ENCODE results near the gene HSPA1B. TPM values are rescaled to one million over a fixed set of nuclear protein-coding genes. Genes with fewer than 3 reads are reported as not detected.
"Not testable (repeated sequence)": the region's sequence is repeated elsewhere in the genome, so short reads cannot be mapped to it uniquely, and the experiment has no call there.

HSPA1B gene
- total RNA-seq, 4 donors from 2014 or later = 134 to 186 (median 168) TPM

DNA sequence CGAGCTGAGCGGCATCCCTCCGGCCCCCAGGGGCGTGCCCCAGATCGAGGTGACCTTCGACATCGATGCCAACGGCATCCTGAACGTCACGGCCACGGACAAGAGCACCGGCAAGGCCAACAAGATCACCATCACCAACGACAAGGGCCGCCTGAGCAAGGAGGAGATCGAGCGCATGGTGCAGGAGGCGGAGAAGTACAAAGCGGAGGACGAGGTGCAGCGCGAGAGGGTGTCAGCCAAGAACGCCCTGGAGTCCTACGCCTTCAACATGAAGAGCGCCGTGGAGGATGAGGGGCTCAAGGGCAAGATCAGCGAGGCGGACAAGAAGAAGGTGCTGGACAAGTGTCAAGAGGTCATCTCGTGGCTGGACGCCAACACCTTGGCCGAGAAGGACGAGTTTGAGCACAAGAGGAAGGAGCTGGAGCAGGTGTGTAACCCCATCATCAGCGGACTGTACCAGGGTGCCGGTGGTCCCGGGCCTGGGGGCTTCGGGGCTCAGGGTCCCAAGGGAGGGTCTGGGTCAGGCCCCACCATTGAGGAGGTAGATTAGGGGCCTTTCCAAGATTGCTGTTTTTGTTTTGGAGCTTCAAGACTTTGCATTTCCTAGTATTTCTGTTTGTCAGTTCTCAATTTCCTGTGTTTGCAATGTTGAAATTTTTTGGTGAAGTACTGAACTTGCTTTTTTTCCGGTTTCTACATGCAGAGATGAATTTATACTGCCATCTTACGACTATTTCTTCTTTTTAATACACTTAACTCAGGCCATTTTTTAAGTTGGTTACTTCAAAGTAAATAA, 10.2 kb upstream of the HSPA1B start:
- H3K9me3 ChIP-seq; H3K27me3 ChIP-seq; DNase-seq (ENCODE audit: low spot score in 2 of 2); H3K36me3 ChIP-seq: not testable (repeated sequence)
- Histone ChIP-seq H3K4me3 (peak overlapping the region; percentile 14 to 54 (median 38)), H3K27ac (peak overlapping the region; percentile 70 to 99 (median 78)), H3K4me1 (peaks cover 0 to 57% (median 43%) of the 10 kb centered on the region in 4 donors)
- TF ChIP-seq POLR2A (IDR thresholded peaks at IDR 0.05) = peak in 1 of 2 donors; percentile 49
- peak in 1 of 2 donors; percentile 71 for TF ChIP-seq EP300 (IDR thresholded peaks at IDR 0.05)
- 33 to 71% methylated on average over 12 to 15 of the region's 37 CpGs for WGBS, 2 donors

DNA sequence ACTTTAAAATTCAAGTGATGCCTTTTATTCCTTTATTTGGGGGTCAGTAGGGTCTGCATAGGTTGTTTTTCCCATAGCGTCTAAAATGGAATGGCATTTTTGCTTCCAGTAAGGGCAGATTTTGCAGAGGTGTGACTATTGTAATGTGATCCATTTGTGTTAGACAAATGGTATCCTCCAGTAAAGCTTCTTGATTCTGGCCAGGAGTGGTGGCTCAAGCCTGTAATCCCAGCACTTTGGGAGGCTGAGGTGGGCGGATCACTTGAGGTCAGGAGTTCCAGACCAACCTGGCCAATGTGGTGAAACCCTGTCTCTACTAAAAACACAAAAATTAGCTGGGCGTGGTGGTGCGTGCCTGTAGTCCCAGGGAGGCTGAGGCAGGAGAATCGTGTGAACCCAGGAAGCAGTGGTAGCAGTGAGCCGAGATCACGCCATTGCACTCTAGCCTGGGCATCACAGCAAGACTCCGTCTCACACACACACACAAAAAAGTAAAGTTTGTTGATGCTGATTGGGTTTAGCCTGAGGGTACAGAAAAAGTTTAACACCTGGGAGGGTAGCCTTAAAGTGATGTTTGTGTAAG, 9.5 kb upstream of the HSPA1B start:
- peaks cover 0 to 62% (median 44%) of the 10 kb centered on the region in 4 donors for H3K4me1 ChIP-seq
- WGBS, 2 donors = 52 to 54% methylated on average over 8 of the region's 8 CpGs
- not testable (repeated sequence) for H3K36me3 ChIP-seq; DNase-seq (ENCODE audit: low spot score in 2 of 2); H3K9me3 ChIP-seq; H3K27me3 ChIP-seq
- peak overlapping the region; percentile 14 to 54 (median 38) for H3K4me3 ChIP-seq
- peak overlapping the region; percentile 70 to 99 (median 78) for H3K27ac ChIP-seq
- peak in 1 of 2 donors; percentile 61 for TF ChIP-seq EP300 (IDR thresholded peaks at IDR 0.05)

DNA sequence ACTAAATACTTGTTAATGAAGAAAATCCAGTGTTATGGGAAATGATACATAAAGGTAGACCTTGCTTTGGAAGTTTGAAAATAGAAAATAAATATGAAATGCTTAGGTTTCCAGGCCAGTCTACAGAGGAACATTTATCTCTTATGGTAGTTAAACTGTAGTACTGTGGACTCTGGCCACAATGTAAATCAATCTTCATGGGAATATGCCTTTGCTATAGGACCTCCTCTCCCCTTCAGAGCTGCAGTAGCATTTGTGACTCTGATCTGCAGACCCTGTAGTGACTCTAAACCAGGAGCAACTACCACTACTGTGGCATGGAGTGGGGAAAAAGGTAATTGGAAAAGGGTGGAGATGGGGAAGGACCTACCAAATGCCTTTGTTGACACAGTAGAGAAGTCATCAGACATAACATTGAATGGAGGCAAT, 7.7 kb upstream of the HSPA1B start:
- no peaks in the 10 kb centered on the region for H3K9me3 ChIP-seq
- H3K36me3 ChIP-seq = no peaks in the 10 kb centered on the region
- TF ChIP-seq, protein P1, sequence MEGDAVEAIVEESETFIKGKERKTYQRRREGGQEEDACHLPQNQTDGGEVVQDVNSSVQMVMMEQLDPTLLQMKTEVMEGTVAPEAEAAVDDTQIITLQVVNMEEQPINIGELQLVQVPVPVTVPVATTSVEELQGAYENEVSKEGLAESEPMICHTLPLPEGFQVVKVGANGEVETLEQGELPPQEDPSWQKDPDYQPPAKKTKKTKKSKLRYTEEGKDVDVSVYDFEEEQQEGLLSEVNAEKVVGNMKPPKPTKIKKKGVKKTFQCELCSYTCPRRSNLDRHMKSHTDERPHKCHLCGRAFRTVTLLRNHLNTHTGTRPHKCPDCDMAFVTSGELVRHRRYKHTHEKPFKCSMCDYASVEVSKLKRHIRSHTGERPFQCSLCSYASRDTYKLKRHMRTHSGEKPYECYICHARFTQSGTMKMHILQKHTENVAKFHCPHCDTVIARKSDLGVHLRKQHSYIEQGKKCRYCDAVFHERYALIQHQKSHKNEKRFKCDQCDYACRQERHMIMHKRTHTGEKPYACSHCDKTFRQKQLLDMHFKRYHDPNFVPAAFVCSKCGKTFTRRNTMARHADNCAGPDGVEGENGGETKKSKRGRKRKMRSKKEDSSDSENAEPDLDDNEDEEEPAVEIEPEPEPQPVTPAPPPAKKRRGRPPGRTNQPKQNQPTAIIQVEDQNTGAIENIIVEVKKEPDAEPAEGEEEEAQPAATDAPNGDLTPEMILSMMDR (IDR thresholded peaks at IDR 0.05) = no peak
- TF ChIP-seq POLR2A (IDR thresholded peaks at IDR 0.05) = no peak
- TF ChIP-seq EP300 (IDR thresholded peaks at IDR 0.05) = no peak
- no peak for DNase-seq (ENCODE audit: low spot score in 2 of 2)
- H3K27ac ChIP-seq = peak overlapping the region in 3 of 4 donors; percentile 15 to 99 (median 77)
- peaks cover 0 to 68% (median 37%) of the 10 kb centered on the region in 4 donors for H3K4me1 ChIP-seq
- no peaks in the 10 kb centered on the region for H3K27me3 ChIP-seq
- no peak overlapping the region for H3K4me3 ChIP-seq

DNA sequence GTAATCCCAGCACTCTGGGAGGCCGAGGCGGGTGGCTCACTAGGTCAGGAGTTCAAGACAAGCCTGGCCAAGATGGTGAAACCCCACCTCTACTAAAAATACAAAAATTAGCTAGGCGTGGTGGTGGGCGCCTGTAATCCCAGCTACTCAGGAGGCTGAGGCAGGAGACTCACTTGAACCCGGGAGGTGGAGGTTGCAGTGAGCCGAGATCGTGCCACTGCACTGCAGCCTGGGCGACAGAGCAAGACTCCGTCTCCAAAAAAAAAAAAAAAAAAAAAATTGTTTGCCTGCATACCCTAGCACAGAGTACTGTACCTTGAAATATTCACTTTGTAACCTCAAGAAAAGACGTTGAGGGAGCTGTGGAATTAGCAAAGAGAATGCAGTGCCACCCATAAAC, 7.1 kb upstream of the HSPA1B start:
- WGBS, 2 donors = 90 to 91% methylated on average over 10 of the region's 10 CpGs
- H3K27me3 ChIP-seq; H3K36me3 ChIP-seq; H3K4me3 ChIP-seq; H3K9me3 ChIP-seq; DNase-seq (ENCODE audit: low spot score in 2 of 2): not testable (repeated sequence)
- peak overlapping the region in 2 of 4 donors; percentile 99 to 100 for H3K27ac ChIP-seq
- peaks cover 0 to 71% (median 39%) of the 10 kb centered on the region in 4 donors for H3K4me1 ChIP-seq

DNA sequence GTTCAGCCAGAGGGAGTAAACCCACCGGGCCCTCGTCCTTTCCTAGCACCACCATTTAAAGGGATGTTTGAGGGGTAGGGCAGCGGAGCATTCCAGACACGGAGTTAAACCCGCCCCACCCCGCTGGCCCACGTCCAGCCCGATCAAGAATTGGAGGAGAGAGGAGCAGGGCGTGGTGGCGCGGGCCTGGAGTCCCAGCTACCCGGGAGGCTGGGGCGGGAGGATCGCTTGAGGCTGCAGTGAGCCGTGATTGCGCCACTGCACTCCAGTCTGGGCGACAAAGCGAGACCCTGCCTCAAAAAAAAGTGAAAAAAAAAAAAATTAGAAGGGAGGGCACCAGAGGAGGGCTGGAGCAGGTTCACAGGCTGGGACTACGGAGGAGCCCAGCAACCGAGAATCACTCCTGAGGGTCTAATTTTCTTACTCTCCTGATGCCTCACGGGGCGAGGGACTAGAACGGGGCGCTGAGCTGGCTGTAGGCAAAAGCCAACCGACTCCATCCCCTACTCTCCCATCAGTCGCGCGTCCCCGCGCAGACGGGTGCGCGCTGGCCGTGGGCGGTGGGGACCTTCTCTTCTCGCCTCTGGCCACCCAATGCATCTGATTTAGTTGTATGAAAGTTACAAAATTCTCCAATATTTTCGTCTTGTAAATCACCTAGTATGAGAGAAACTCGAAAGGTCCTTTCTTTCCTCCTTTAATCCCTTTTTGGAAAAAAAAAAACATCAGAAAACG, 6.1 kb upstream of the HSPA1B start:
- Histone ChIP-seq H3K4me1 (peaks cover 0 to 82% (median 50%) of the 10 kb centered on the region in 4 donors), H3K27ac (peak overlapping the region; percentile 90 to 100 (median 99)), H3K27me3 (no peaks in the 10 kb centered on the region), H3K36me3 (no peaks in the 10 kb centered on the region), H3K4me3 (peak overlapping the region; percentile 33 to 67 (median 54)), H3K9me3 (no peaks in the 10 kb centered on the region)
- peak in 1 of 2 donors; percentile 46 for DNase-seq (ENCODE audit: low spot score in 2 of 2)
- peak; percentile 33 to 66 for TF ChIP-seq POLR2A (IDR thresholded peaks at IDR 0.05)
- no peak for TF ChIP-seq EP300 (IDR thresholded peaks at IDR 0.05)
- WGBS, 2 donors = 3 to 7% methylated on average over 39 of the region's 39 CpGs

DNA sequence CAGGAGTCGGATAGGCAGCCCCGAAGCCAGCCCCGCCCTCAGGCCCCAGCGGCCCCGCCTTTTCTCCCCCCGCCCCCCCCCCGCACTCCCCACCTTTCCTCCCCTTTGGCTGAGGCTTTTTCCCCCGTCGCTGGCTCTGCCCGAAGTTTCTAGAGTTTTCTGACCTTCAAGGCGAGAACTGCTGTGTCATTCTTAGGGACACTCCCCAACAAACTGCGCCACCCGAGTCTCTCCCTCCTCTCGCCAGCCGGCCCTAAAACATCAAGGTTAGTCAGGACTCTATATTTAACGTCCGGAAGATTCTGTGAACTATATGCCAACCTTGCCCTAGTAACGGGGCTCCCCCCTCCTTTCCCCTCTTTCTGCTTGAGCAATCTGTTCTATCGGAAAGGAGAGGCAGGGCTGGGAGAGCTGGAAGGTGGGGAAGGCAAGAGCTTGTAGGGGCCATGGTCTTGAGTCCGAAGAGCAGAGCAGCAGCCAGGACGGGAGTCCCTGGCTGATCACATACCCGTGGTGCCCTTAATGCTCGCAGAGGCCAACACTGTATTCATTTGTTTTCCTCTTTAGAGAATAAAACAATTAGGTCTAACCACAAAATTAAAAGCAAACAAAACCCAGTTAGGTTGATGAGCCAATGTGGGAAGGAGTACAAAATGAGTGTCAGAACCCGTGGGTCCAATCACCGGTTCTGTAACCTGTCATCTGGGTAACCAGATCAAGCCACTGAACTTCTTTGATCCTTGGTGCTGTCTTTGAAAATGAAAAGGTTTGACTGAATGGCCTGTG, 5.3 kb upstream of the HSPA1B start:
- H3K4me1 ChIP-seq = peaks cover 0 to 84% (median 51%) of the 10 kb centered on the region in 4 donors

More for the DNA sequence above, 5.3 kb upstream of the HSPA1B start:
- no peaks in the 10 kb centered on the region for H3K9me3 ChIP-seq
- peak overlapping the region; percentile 90 to 100 (median 99) for H3K27ac ChIP-seq
- H3K27me3 ChIP-seq = no peaks in the 10 kb centered on the region
- H3K4me3 ChIP-seq = peak overlapping the region; percentile 38 to 67 (median 54)
- WGBS, 2 donors = 2% methylated on average over 25 of the region's 25 CpGs
- TF ChIP-seq, protein P1 (IDR thresholded peaks at IDR 0.05) = no peak
- TF ChIP-seq EP300 (IDR thresholded peaks at IDR 0.05) (peak; percentile 8 to 99), POLR2A (IDR thresholded peaks at IDR 0.05) (peak; percentile 84 to 94)
- no peaks in the 10 kb centered on the region for H3K36me3 ChIP-seq
- DNase-seq (ENCODE audit: low spot score in 2 of 2) = peak; percentile 77 to 88

Measured in tibial nerve (tissue), 4 donors.